Subcutaneous adipose tissue (tissue), 4 donors: ENCODE data around the gene CERS6. TPM values are rescaled to one million over a fixed set of nuclear protein-coding genes. Genes with fewer than 3 reads are reported as not detected.

ENCODE experiments used
- total RNA-seq, 4 donors: library from RNA; depleted of rRNA; stranded (reverse); fragments of >200 nt; gene quantifications; one replicate each; pipeline ENCODE4 v1.1.0, GENCODE V29; 2016
- TF ChIP-seq, protein P1 (sequence below): fragments of 450-650 bp; IDR thresholded peaks from one replicate; pipeline ENCODE4 v1.5.1; 2016; ENCODE audit warnings: low read depth, mild to moderate bottlenecking, control low read depth, antibody characterized with exemption, moderate library complexity

Gene CERS6
- total RNA-seq, 4 donors from 2014 or later, result 51.7 to 77.1 (median 59.3) TPM

DNA sequence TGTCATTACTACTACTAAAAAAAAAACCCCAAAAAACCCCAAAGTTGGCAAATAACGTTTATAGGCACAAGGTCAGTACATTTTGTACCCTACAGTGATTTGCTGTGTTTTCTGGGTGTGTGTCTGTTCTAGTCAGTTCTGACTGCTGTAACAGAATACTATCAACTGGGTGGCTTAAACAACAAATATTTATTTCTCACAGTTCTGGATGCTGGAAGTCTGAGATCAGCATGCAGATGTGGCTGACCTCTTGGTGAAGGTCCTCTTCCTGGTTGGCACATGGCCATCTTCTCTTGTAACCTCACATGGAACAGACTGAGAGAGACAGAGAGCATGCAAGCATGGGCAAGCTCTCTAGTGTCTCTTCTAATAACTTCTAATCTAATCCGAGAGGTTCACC is 103.1 kb downstream of the CERS6 start:
- TF ChIP-seq, protein P1, sequence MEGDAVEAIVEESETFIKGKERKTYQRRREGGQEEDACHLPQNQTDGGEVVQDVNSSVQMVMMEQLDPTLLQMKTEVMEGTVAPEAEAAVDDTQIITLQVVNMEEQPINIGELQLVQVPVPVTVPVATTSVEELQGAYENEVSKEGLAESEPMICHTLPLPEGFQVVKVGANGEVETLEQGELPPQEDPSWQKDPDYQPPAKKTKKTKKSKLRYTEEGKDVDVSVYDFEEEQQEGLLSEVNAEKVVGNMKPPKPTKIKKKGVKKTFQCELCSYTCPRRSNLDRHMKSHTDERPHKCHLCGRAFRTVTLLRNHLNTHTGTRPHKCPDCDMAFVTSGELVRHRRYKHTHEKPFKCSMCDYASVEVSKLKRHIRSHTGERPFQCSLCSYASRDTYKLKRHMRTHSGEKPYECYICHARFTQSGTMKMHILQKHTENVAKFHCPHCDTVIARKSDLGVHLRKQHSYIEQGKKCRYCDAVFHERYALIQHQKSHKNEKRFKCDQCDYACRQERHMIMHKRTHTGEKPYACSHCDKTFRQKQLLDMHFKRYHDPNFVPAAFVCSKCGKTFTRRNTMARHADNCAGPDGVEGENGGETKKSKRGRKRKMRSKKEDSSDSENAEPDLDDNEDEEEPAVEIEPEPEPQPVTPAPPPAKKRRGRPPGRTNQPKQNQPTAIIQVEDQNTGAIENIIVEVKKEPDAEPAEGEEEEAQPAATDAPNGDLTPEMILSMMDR, result no peak

GRCh38 chr2:168560817-168561499 is 104.9 kb downstream of the CERS6 start:
- TF ChIP-seq, protein P1, result no peak

- TF ChIP-seq, protein P1, result no peak
Observed at GRCh38 chr2:168561991-168562390, 105.9 kb downstream of the CERS6 start.

DNA sequence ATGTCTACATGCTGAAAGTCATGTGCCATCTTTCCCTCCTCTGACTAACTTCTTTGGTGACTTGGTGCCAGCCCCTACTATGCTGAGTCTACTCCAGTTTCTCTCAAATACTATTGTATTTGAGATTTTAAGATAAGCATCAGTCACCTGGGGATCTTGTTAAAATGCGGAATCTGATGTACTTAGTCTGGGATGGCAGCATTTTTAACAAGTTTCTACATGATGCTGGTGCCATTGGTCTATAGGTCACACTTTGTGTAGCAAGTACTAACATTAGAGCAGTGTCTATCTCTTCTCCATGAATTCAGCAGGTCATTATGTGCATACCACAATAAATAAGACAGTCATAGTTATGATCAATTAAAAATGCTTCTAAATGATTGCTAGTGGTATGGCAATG is 106.9 kb downstream of the CERS6 start:
- TF ChIP-seq, protein P1, result no peak

- TF ChIP-seq, protein P1, result no peak
Observed at GRCh38 chr2:168564641-168565040, 108.6 kb downstream of the CERS6 start.

DNA sequence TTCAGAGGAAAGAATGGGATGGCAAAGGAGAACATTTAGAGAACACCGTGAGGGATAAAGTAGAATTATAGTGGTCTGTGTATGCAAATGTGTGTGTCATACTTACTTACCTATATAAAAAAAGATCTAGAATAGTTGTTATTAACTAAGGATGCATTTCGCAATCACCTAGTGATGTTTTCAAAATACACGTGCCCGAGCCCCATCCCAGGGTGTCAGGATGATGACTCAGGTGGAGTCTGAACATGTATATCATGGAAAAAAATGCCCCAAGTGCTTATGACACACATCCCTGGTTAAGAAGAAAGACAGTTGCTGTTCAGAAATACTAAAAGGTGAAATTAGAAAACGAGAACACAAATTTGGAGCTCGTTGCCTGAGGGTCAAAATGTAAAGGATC is 109.0 kb downstream of the CERS6 start:
- TF ChIP-seq, protein P1, result no peak

GRCh38 chr2:168565512-168565911 is 109.4 kb downstream of the CERS6 start:
- TF ChIP-seq, protein P1, result no peak
